Hematopoietic multipotent progenitor cell treated with erythropoietin and hydrocortisone succinate and interleukin-3 and kit ligand, for 15 days (in vitro differentiated cells): ENCODE results near the gene CRTC2.
"Not testable (repeated sequence)": the region's sequence is repeated elsewhere in the genome, so short reads cannot be mapped to it uniquely, and the experiment has no call there.

Source experiments
- DNase-seq: peaks from one replicate; pipeline ENCODE4 v3.0.0-alpha.2; 2015; ENCODE audit warnings: low spot score

CRTC2 gene

GRCh38 chr1:153929426-153929825 is 29.0 kb downstream of the CRTC2 start:
- no peak for DNase-seq

DNA sequence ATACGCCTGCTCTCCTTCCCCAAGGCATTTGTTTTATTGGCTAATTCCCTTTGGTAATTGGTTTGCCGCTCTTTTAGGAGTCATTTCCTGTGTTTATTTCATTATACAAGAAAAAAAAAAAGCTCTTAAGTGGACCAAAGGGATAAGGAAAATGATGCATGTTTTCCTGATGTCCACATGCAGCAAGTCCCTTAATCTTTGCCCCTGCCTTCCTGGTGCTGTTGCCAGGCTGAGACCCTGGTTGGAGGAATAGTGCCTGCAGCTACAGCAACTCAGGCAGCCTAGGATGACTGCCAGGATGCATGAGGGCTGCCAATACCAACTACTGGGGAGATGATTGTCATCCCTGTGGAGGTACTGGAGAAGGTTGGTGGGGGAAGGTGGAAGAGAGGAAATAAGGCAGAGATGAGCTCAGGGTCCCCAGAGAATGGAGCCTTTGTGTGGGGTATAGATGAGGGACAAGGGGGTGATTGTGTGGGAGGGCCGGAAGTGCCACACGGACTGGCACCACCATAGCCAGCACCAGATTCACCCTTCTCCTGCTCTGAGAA is 29.5 kb downstream of the CRTC2 start:
- no peak for DNase-seq

DNA sequence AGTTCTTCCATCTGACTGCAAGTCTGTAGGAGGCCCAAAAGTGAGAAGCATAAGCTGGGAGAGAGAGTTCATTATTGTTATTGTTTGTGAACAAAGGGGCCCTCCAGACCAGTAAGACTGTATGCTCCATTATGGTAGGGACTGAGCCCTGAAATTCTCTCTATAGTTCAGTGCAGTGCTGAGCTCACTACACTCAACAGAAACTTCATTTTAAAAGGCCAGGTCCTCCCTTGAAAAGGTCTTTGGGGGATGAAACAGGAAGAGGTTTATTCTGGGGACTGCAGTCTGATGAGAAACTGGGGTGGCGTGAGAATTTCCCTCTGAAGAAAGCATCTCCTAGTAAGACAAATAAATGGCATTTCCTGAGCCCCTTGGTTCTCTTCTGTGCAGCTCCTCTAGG is 30.2 kb downstream of the CRTC2 start:
- no peak for DNase-seq

DNA sequence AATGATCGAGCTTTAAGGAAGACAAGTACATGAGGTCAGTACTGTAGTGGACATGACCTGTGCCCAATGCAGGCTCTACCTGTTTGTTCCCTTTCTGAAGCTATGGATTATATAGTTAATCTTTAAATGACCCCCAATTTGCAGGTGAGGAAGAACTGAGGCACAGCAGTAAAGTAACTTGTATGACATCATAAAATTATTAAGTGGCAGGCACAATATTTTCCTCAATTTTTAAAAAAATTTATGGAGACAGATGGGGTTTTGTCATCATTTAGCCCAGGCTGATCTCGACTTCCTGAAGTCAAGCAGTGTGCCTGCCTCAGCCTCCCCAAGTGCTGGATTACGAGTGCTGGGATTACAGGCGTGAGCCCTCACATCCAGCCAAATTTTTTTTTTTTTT is 32.0 kb downstream of the CRTC2 start:
- no peak for DNase-seq

DNA sequence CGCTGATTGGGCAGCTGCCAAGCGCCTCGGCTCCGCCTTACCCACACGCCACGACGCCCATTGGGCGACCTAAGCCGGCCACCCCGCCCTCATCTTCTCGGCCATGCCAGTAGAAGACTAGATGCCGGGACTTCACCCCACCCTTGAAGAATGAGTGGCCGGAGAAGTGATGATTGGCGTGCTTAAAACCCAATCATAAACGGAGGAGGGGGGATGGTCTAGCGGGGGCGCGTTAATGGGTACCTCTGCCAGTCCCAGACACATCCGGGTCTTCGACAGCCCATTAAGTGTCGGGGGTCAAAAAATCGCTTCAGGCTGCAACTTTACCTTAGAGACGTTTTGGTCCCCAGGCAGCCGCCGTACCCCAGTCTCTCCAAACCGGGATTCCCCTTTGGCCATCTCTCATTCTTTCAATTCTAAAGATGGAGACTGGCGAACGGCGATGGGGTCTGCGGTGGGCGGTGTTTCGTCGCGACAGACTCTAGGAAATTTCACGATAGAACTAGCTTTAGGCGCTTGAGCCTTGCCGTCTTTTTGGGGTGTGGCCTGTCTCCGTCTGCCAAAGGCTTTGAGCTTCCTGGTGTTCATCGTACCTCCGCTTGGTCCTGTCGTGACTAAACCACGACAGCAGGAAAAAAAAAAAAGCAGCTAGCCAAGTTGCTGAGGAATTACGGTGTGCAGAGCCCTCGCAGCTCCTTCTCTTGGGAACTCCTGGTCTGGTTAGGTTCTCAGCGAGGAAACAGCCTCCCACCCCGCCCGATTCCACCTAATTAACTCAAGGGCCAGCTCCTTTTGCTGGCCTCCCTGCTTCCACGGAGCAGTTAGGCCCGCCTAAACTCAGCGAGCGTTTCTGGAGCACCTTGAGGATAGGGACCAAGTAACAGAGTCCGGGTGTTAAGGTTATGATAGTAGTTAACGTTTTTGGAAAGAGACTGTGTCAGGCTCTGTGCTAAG is 35.2 kb downstream of the CRTC2 start, which contains the start of gene GATAD2B:
TSS of gene GATAD2B (minus strand) at position 1 of the 954 bp plus-strand sequence. CDS start 94,625 bp downstream, outside the sequence.
- peak; percentile 100 for DNase-seq

DNA sequence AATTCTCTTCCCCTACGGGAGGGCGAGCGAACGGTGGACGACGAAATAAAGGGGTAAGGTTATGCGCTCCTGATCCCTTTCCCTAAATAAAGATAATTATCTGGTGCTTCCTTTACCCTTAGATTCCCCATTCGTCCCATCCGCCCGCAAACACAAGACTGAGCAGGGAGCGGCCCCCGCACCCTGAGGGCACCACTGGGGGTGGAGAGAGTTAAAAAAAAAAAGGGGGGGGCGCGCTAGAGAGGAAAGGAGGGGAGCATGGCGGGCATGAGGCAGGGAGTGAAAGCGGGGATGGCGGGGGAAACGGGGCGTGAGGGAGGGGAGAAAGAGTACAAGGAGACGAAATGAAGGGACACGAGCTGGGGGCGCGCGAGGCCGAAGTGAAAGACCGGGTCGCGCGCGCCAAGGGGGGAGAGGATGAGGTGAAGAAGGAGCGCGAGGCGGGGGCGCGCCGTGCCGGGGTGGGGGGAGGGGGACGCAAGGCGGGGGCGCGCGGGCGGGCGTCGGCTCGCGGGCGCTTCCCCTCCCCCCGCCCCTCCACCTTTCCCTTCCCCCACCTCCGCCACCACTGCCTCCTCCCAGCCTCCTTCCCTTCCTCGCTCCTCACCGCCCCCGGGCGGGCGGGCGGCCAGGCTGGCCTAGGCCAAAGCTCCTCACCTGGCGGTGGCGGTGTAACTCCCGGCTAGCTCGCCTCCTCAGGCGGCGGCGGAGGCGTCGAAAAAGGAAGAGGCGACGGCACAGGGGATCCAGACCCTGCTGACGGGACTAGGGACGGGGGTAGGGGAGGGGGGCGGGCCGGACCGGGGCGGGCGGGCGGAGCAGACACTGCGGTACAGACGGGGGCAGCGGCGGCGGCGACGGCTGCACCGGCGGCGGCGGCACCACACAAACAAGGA is 36.1 kb downstream of the CRTC2 start:
- peak; percentile 29 for DNase-seq

DNA sequence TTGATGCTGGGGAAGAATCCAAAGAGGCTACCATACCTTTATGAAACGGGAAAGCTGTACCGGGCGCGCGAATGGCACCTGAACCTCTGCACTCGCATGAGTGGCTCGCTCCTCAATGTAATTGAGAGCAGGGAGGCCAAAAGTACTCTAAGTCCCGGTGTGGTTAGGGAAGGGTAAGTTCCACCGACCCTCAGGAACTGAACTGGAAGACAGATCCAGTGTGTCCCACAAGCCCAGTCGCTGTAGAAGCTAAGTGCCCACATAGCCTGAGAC is 36.7 kb downstream of the CRTC2 start:
- no peak for DNase-seq

DNA sequence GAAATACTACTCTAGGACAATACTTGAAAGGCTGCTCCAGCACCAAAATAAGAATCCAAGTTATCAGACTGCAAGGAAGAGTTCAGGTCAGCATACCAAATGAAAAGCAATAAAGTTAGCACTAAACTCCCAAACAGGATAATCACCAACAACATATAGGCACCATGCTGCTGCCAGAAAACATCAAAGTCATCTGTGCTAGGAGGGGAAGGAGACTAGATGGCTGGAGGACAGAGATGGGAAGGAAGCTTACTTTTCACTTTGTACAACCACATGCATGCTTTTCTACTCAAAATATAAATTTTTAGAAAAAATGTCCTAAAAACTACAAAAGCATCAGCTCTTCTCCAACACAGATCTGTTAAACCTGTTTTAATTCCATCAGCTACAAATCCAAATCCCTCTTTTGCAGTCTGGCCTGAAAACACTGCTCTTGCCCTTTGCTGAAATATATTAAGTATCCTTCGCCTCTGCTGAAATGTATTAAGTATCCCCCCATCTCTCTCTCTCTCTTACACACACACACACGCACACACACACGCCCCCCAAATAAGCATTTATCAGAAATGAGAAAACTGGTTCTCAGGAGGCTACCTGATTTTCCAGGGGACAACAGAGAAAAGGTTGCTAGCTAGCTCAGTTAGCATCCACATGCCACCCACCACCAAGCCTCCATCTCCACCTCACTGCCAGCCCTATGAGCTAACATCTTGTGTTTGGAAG is 37.2 kb downstream of the CRTC2 start:
- peak; percentile 24 for DNase-seq

DNA sequence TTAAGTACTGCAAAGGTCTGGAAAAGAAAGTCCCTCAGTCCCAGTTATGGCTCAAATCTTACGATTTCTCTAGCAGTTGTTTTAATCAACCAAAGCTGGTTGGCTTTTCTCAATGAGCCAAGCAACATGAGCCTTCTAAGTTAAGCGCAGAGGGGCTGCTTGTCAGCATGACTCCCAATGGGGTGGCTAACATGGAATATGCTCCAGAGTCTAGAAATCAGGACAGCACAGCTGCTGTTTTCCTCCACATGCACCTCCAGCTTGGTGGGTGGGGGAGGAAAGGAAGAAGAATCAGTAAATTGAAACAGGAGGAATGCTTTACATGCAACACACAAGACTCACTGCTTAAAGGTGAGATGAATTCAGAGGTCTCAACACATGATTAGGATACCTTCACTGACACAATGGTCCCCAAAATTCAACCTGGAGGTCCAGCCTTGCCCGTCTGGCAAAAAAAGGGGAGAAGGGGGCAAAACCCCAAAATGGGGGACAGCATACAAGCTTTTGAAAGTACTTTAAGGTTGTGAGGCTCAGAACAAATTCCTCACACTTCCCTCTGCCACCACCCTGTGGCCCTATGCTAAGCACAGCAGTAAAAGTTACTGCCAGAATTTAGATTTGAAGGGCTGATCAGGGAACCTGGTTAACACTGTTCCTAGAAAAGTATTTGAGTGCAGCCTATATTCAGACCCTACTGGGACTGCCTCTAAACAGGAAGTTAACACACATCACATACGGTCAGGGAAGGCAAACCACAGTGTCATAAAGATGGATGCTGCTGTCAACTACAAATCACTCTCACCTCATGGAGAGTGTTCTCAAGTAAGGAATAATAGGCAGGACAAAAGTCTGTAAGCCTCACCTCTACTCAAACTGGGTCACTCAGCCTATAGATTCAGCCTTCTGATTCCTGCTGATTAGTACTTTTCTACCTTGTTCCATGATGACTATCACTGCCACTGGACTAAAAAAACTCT is 38.2 kb downstream of the CRTC2 start:
- DNase-seq: no peak

DNA sequence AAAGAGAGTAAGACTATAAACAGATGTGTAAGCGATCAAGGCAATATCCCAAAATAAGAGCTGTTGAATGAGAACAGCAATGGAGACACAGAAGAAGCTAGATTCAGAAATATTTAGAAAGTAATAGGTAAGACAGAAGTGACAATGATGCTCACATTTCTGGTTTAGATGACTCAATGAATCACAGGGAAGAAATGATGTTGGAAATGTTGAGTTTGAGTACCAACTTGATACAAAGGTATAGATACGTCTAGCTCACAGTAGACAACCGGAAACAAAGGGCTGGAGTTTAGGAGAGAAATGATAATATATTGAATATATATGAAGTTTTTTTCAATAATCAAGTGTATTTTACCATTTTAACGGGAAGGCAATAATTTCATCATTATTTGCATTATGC is 42.1 kb downstream of the CRTC2 start:
- no peak for DNase-seq

GRCh38 chr1:153912349-153912748 is 46.1 kb downstream of the CRTC2 start:
- DNase-seq: no peak

GRCh38 chr1:153910560-153910959 is 47.9 kb downstream of the CRTC2 start:
- DNase-seq: not testable (repeated sequence)

- no peak for DNase-seq
Measured at GRCh38 chr1:153908071-153908470, 50.3 kb downstream of the CRTC2 start.

GRCh38 chr1:153907134-153907533 is 51.3 kb downstream of the CRTC2 start:
- no peak for DNase-seq

GRCh38 chr1:153906396-153906795 is 52.0 kb downstream of the CRTC2 start:
- no peak for DNase-seq

DNA sequence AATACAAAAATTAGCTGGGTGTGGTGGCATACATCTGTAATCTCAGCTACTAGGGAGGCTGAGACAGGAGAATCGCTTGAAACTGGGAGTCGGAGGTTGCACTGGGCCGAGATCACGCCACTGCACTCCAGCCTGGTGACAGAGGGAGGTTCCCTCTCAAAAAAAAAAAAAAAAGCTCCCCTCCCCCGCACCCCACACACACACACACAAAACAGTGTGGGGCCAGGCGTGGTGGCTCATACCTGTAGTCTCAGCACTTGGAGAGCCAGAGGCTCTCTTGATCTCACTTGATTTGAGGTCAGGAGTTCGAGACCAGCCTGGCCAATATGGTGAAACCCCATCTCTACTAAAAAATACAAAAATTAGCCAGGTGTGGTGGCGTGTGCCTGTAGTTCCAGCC is 52.5 kb downstream of the CRTC2 start:
- DNase-seq: not testable (repeated sequence)

GRCh38 chr1:153903841-153904455 is 54.5 kb downstream of the CRTC2 start:
- DNase-seq: no peak

- DNase-seq: no peak
Measured at GRCh38 chr1:153899509-153899908, 58.9 kb downstream of the CRTC2 start.
